K562 (cell line): ENCODE results near the gene FKBP2. TPM values are rescaled to one million over a fixed set of nuclear protein-coding genes. Genes with fewer than 3 reads are reported as not detected.
A peak's percentile ranks its signal among the peaks of the same experiment; 100 is the strongest.

Experiments
- BRCA1 ChIP-seq, 2 experiments: fragments of 450-650 bp in 1 of 2; sonication (generic) in 1 of 2; formaldehyde crosslinking in 1 of 2; IDR thresholded peaks; 2 replicates each; pipeline versions ENCODE4 v1.5.0 to v1.6.1; 2017 to 2020; ENCODE audit warnings: mild to moderate bottlenecking in 1 of 2, missing genetic modification reagents in 1 of 2
- CBX2 ChIP-seq: fragments of 200-600 bp; sonication (generic); IDR thresholded peaks from one replicate; pipeline ENCODE4 v1.6.1; 2012; ENCODE audit warnings: mild to moderate bottlenecking, low read length, inconsistent platforms; ENCODE audit not compliant: insufficient read depth, poor library complexity, severe bottlenecking
- CEBPG ChIP-seq, 3 experiments: fragments of 200-800 bp in 1 of 3; sonication (Bioruptor generic) in 1 of 3; sonication (generic) in 1 of 3; formaldehyde crosslinking in 1 of 3; IDR thresholded peaks in 2 of 3; conservative IDR thresholded peaks in 1 of 3; 2 replicates each; pipeline versions ENCODE4 v1.6.1 to v1.8.0; 2016 to 2022; ENCODE audit warnings: missing compliant biosample characterization in 2 of 3, missing genetic modification characterization in 2 of 3, mild to moderate bottlenecking in 1 of 3, missing genetic modification reagents in 1 of 3
- DEAF1 ChIP-seq: fragments of 450-650 bp; formaldehyde crosslinking; IDR thresholded peaks from 2 replicates; pipeline ENCODE4 v1.4.0; 2020; ENCODE audit warnings: mild to moderate bottlenecking, moderate library complexity
- FOXA1 ChIP-seq: fragments of 450-650 bp; IDR thresholded peaks from 2 replicates; pipeline ENCODE4 v1.6.1; 2016; ENCODE audit warnings: mild to moderate bottlenecking, borderline replicate concordance
- GABPB1 ChIP-seq: sonication (generic); formaldehyde crosslinking; IDR thresholded peaks from 2 replicates; pipeline ENCODE4 v1.8.0; 2022; ENCODE audit warnings: mild to moderate bottlenecking, missing genetic modification reagents
- GABPB2 ChIP-seq: fragments of 250-450 bp; sonication (Bioruptor Pico); conservative IDR thresholded peaks from 2 replicates; pipeline ENCODE4 v1.5.1; 2021; ENCODE audit warnings: mild to moderate bottlenecking
- HMG20A ChIP-seq: fragments of 450-650 bp; formaldehyde crosslinking; conservative IDR thresholded peaks from 2 replicates; pipeline ENCODE4 v1.4.0; 2020; ENCODE audit warnings: mild to moderate bottlenecking, mixed read lengths
- LCOR ChIP-seq: sonication (generic); formaldehyde crosslinking; IDR thresholded peaks from 2 replicates; pipeline ENCODE4 v1.8.0; 2022; ENCODE audit warnings: mild to moderate bottlenecking, missing genetic modification reagents
- MEF2A ChIP-seq: IDR thresholded peaks from 2 replicates; pipeline ENCODE4 v1.6.1; 2011; ENCODE audit warnings: low read depth, mild to moderate bottlenecking, low read length, moderate library complexity; ENCODE audit not compliant: control insufficient read depth
- MTA1 ChIP-seq: fragments of 450-650 bp; IDR thresholded peaks from 2 replicates; pipeline ENCODE4 v1.6.1; 2017; ENCODE audit warnings: borderline replicate concordance
- NFIC ChIP-seq: fragments of 450-650 bp; IDR thresholded peaks from 2 replicates; pipeline ENCODE4 v1.6.1; 2017; ENCODE audit warnings: mild to moderate bottlenecking, inconsistent platforms
- NKRF ChIP-seq: fragments of 450-650 bp; IDR thresholded peaks from 2 replicates; pipeline ENCODE4 v1.6.1; 2016; ENCODE audit warnings: borderline replicate concordance
- OTX1 ChIP-seq: fragments of 450-650 bp; formaldehyde crosslinking; IDR thresholded peaks from 2 replicates; pipeline ENCODE4 v1.4.0; 2022; ENCODE audit warnings: mild to moderate bottlenecking
- PHF20 ChIP-seq: fragments of 450-650 bp; IDR thresholded peaks from 2 replicates; pipeline ENCODE4 v1.6.1; 2018; ENCODE audit not compliant: partially characterized antibody
- PTRF ChIP-seq: fragments of 450-650 bp; IDR thresholded peaks from 2 replicates; pipeline ENCODE4 v1.6.1; 2016; ENCODE audit warnings: mild to moderate bottlenecking, missing genetic modification characterization, missing compliant biosample characterization
- SMARCA4 ChIP-seq: fragments of 450-650 bp; IDR thresholded peaks from 2 replicates; pipeline ENCODE4 v1.6.1; 2016
- SOX6 ChIP-seq: fragments of 450-650 bp; IDR thresholded peaks from 2 replicates; pipeline ENCODE4 v1.6.1; 2014; ENCODE audit warnings: mild to moderate bottlenecking
- TAF1 ChIP-seq: IDR thresholded peaks from 2 replicates; pipeline ENCODE4 v1.6.1; 2011; ENCODE audit warnings: mild to moderate bottlenecking, low read length, moderate library complexity; ENCODE audit not compliant: insufficient read depth, control insufficient read depth, severe bottlenecking; ENCODE audit errors: extremely low read depth
- TAL1 ChIP-seq: fragments of 450-650 bp; IDR thresholded peaks from 2 replicates; pipeline ENCODE4 v1.6.1; 2016; ENCODE audit warnings: mild to moderate bottlenecking
- VEZF1 ChIP-seq: fragments of 200-800 bp; sonication (Bioruptor generic); IDR thresholded peaks from 2 replicates; pipeline ENCODE4 v1.6.1; 2017; ENCODE audit warnings: missing genetic modification characterization, missing compliant biosample characterization
- ZNF217 ChIP-seq: sonication (generic); formaldehyde crosslinking; IDR thresholded peaks from 2 replicates; pipeline ENCODE4 v1.8.0; 2022; ENCODE audit warnings: mild to moderate bottlenecking, missing genetic modification reagents
- ZNF668 ChIP-seq: fragments of 250-450 bp; sonication (Bioruptor Pico); IDR thresholded peaks from 2 replicates; pipeline ENCODE4 v1.8.0; 2022; ENCODE audit warnings: mild to moderate bottlenecking, inconsistent platforms
- ZZZ3 ChIP-seq: fragments of 450-650 bp; IDR thresholded peaks from 2 replicates; pipeline ENCODE4 v1.6.1; 2016; ENCODE audit warnings: antibody characterized with exemption, mild to moderate bottlenecking, moderate library complexity
- polyA plus RNA-seq, 8 experiments: library from polyadenylated mRNA; depleted of rRNA in 4 of 8; stranded (reverse) in 5 of 8; unstranded in 3 of 8; fragments of >200 nt; fragmentation: Nextera tagmentation in 2 of 8; fragmentation: Illumina TruSeq in 1 of 8; extraction: Ambion mirVana in 2 of 8; extraction: Trizol in 1 of 8; gene quantifications; 2 replicates each; pipeline versions ENCODE4 v1.2.1 to v1.2.3, GENCODE V29; 2011 to 2014; ENCODE audit warnings: inconsistent platforms in 1 of 8, missing spikeins in 1 of 8
- total RNA-seq, 7 experiments: library from RNA; depleted of rRNA in 6 of 7; stranded (reverse); fragments of >200 nt in 6 of 7; fragmentation: Illumina TruSeq in 2 of 7; extraction: Trizol in 2 of 7; gene quantifications; 2 replicates each; pipeline versions ENCODE4 v1.2.1 to v1.2.3, GENCODE V29; 2011 to 2021; ENCODE audit warnings: low replicate concordance in 1 of 7

The FKBP2 gene
- total and polyA plus RNA-seq, 9 of the 15 experiments (the other 6 are each of a cell fraction or from before 2014, with no cell fraction given): 3.5 to 151 (median 58.1) TPM

GRCh38 chr11:64206457-64207255 lies 34.2 kb upstream of the FKBP2 start, which contains the start of gene FERMT3 (continued):
- TF ChIP-seq NKRF (no peak), GABPB2 (no peak), GABPB1 (CRISPR knock-in tag) (peak; percentile 34; the same call in 1 of the 2 replicates), ZZZ3 (no peak), SOX6 (no peak), PTRF (no peak), TAF1 (peak; percentile 77), HMG20A (no peak), NFIC (peak; percentile 33; the same call in 1 of the 2 replicates), CEBPG (CRISPR knock-in tag; IDR thresholded peaks at IDR 0.05) (peak; percentile 10; the same call in 1 of the 2 replicates), CEBPG (tag; conservative IDR thresholded peaks at IDR 0.05 in 1 of 2, IDR thresholded peaks at IDR 0.05 in 1 of 2) (no peak), LCOR (no peak), MEF2A (no peak), FOXA1 (no peak), MTA1 (no peak), PHF20 (no peak), VEZF1 (CRISPR knock-in tag) (peak; percentile 91), ZNF217 (CRISPR knock-in tag) (no peak), DEAF1 (no peak), CBX2 (no peak), SMARCA4 (0 out of 2 replicates have a peak, but pooled peaks have one; percentile 11), ZNF668 (CRISPR knock-in tag) (no peak), OTX1 (CRISPR knock-in tag) (no peak), TAL1 (no peak), BRCA1 (IDR thresholded peaks at IDR 0.05) (no peak), BRCA1 (CRISPR knock-in tag; IDR thresholded peaks at IDR 0.05) (0 out of 2 replicates have a peak, but pooled peaks have one; percentile 3)
